ENCODE measurements around the gene KRT14. TPM values are rescaled to one million over a fixed set of nuclear protein-coding genes. Genes with fewer than 3 reads are reported as not detected.
"Not testable (repeated sequence)": the region's sequence is repeated elsewhere in the genome, so short reads cannot be mapped to it uniquely, and the experiment has no call there.

The KRT14 gene
- total and polyA plus RNA-seq, 2 experiments from 2014 or later, result not detected

- H4K20me1 ChIP-seq (replicated peaks; ENCODE audit: insufficient read depth), result no peaks in the 10 kb centered on the region
- H3K4me1 ChIP-seq (ENCODE audit: insufficient read depth), result peaks cover 3% of the 10 kb centered on the region; the same call in 1 of the 2 replicates
- no peaks in the 10 kb centered on the region; the same call in 1 of the 2 replicates for H3F3A ChIP-seq (replicated peaks; ENCODE audit: low read depth)
- no peak overlapping the region for H3K4me3 Mint-ChIP-seq
- 0 out of 2 replicates have a peak overlapping the region, but pooled peaks have one; percentile 98 for H2AFZ ChIP-seq
- TF ChIP-seq ZNF114 (CRISPR knock-in tag; IDR thresholded peaks at IDR 0.05) (no peak), POLR2AphosphoS5 (IDR thresholded peaks at IDR 0.05; ENCODE audit: low read depth) (no peak)
- TF ChIP-seq, protein P1, sequence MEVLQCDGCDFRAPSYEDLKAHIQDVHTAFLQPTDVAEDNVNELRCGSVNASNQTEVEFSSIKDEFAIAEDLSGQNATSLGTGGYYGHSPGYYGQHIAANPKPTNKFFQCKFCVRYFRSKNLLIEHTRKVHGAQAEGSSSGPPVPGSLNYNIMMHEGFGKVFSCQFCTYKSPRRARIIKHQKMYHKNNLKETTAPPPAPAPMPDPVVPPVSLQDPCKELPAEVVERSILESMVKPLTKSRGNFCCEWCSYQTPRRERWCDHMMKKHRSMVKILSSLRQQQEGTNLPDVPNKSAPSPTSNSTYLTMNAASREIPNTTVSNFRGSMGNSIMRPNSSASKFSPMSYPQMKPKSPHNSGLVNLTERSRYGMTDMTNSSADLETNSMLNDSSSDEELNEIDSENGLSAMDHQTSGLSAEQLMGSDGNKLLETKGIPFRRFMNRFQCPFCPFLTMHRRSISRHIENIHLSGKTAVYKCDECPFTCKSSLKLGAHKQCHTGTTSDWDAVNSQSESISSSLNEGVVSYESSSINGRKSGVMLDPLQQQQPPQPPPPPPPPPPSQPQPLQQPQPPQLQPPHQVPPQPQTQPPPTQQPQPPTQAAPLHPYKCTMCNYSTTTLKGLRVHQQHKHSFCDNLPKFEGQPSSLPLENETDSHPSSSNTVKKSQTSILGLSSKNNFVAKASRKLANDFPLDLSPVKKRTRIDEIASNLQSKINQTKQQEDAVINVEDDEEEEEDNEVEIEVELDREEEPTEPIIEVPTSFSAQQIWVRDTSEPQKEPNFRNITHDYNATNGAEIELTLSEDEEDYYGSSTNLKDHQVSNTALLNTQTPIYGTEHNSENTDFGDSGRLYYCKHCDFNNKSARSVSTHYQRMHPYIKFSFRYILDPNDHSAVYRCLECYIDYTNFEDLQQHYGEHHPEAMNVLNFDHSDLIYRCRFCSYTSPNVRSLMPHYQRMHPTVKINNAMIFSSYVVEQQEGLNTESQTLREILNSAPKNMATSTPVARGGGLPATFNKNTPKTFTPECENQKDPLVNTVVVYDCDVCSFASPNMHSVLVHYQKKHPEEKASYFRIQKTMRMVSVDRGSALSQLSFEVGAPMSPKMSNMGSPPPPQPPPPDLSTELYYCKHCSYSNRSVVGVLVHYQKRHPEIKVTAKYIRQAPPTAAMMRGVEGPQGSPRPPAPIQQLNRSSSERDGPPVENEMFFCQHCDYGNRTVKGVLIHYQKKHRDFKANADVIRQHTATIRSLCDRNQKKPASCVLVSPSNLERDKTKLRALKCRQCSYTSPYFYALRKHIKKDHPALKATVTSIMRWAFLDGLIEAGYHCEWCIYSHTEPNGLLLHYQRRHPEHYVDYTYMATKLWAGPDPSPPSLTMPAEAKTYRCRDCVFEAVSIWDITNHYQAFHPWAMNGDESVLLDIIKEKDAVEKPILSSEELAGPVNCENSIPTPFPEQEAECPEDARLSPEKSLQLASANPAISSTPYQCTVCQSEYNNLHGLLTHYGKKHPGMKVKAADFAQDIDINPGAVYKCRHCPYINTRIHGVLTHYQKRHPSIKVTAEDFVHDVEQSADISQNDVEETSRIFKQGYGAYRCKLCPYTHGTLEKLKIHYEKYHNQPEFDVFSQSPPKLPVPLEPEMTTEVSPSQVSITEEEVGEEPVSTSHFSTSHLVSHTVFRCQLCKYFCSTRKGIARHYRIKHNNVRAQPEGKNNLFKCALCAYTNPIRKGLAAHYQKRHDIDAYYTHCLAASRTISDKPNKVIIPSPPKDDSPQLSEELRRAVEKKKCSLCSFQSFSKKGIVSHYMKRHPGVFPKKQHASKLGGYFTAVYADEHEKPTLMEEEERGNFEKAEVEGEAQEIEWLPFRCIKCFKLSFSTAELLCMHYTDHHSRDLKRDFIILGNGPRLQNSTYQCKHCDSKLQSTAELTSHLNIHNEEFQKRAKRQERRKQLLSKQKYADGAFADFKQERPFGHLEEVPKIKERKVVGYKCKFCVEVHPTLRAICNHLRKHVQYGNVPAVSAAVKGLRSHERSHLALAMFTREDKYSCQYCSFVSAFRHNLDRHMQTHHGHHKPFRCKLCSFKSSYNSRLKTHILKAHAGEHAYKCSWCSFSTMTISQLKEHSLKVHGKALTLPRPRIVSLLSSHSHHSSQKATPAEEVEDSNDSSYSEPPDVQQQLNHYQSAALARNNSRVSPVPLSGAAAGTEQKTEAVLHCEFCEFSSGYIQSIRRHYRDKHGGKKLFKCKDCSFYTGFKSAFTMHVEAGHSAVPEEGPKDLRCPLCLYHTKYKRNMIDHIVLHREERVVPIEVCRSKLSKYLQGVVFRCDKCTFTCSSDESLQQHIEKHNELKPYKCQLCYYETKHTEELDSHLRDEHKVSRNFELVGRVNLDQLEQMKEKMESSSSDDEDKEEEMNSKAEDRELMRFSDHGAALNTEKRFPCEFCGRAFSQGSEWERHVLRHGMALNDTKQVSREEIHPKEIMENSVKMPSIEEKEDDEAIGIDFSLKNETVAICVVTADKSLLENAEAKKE (CRISPR knock-in tag; IDR thresholded peaks at IDR 0.05), result no peak
- no peak overlapping the region for H3K4me2 ChIP-seq
- H3K27ac Mint-ChIP-seq, result no peak overlapping the region
- peaks cover 10% of the 10 kb centered on the region for H3K9me2 ChIP-seq (ENCODE audit: insufficient read depth)
- H3K36me3 Mint-ChIP-seq (ENCODE audit: low read depth), result no peaks in the 10 kb centered on the region; the same call in 2 of the 3 replicates
- H3K27me3 ChIP-seq (ENCODE audit: insufficient read depth), result no peaks in the 10 kb centered on the region
- H3K27ac ChIP-seq (ENCODE audit: low read depth), result no peak overlapping the region
- H3K79me2 ChIP-seq (replicated peaks; ENCODE audit: insufficient read depth), result no peaks in the 10 kb centered on the region
- peaks cover 17% of the 10 kb centered on the region for H3K27me3 Mint-ChIP-seq (ENCODE audit: insufficient read depth, low read depth, poor library complexity)
- no peak overlapping the region for H3K4me3 ChIP-seq
- H3K9me3 Mint-ChIP-seq, result peaks cover 3% of the 10 kb centered on the region; the same call in 1 of the 3 replicates
- DNase-seq (ENCODE audit: low spot score), result no peak
- no peaks in the 10 kb centered on the region for H3K36me3 ChIP-seq (ENCODE audit: insufficient read depth)
- ATAC-seq, result no peak
- H3K4me1 Mint-ChIP-seq, result peaks cover 7% of the 10 kb centered on the region; the same call in 2 of the 3 replicates
Observed at GRCh38 chr17:41578538-41578937, 8.2 kb downstream of the KRT14 start.

DNA sequence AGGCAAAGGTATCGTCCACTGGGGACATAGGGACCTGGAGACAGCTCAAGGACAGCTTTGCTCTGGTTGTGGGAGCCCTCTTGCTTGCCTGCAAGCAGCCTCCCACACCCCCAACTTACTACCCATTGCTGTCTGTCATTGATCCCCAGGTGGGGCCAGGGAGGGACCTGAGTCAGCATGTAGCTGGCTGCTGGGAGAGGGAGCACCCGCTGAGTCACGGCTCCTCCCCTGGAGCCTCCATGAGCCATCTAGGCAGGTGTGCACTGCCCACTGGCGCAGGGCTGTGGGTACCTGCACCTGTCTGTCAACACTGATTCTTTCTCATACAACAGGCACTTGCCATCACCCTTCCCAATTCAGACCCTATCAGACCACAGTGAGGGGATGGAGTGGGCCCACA, 10.0 kb downstream of the KRT14 start:
- not testable (repeated sequence) for H3K27ac ChIP-seq (ENCODE audit: low read depth); H3F3A ChIP-seq (replicated peaks; ENCODE audit: low read depth); H3K9me3 Mint-ChIP-seq; H3K36me3 ChIP-seq (ENCODE audit: insufficient read depth); H3K36me3 Mint-ChIP-seq (ENCODE audit: low read depth); H3K4me2 ChIP-seq; H4K20me1 ChIP-seq (replicated peaks; ENCODE audit: insufficient read depth); H3K9me2 ChIP-seq (ENCODE audit: insufficient read depth); H3K4me3 ChIP-seq; H3K27ac Mint-ChIP-seq; H3K4me3 Mint-ChIP-seq; DNase-seq (ENCODE audit: low spot score); H3K4me1 ChIP-seq (ENCODE audit: insufficient read depth); H2AFZ ChIP-seq; ATAC-seq; H3K4me1 Mint-ChIP-seq; H3K27me3 ChIP-seq (ENCODE audit: insufficient read depth); H3K79me2 ChIP-seq (replicated peaks; ENCODE audit: insufficient read depth)
- peaks cover 17% of the 10 kb centered on the region for H3K27me3 Mint-ChIP-seq (ENCODE audit: insufficient read depth, low read depth, poor library complexity)
